ENCODE data around the gene AP5Z1. TPM values are rescaled to one million over a fixed set of nuclear protein-coding genes. Genes with fewer than 3 reads are reported as not detected.

Gene AP5Z1
- total RNA-seq, 4 donors from 2014 or later, result 25.7 to 37.3 (median 31.5) TPM

DNA sequence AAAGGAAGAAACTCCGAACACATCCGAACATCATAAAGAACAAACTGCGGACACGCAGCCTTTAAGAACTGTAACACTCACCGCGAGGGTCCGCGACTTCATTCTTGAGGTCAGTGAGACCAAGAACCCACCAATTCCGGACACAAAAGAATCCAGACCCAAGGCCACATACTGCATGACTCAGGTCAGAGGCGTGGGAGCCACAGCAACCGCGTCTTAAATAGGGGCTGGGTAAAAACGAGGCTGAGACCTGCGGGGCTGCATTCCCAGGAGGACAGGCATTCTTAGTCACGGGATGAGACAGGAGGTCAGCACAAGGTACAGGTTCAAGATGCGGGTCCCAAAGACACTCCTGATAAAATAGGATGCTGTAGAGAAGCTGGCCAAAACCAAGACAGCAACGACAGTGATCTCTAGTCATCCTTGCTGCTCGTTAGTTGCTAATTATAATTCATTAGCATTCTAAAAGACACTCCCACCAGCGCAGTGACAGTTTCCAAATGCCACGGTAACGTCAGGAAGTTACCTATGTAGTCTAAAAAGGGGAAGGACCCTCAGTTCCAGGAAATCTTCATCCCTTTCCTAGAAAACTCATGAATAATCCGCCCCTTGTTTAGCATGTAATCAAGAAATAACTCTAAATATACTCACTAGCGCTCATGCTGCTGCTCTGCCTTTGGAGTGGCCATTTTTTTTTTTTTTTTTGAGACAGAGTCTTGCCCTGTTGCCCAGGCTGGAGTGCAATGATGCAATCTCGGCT lies 19.3 kb downstream of the AP5Z1 start:
- DNase-seq (ENCODE audit: extremely low spot score), result no peak
- TF ChIP-seq POLR2A (IDR thresholded peaks at IDR 0.05; ENCODE audit: low read depth) (no peak), POLR2AphosphoS5 (IDR thresholded peaks at IDR 0.05) (peak in 1 of 2 donors; percentile 5)
- Histone ChIP-seq H3K27me3 (no peaks in the 10 kb centered on the region), H3K36me3 (peaks cover 12 to 46% (median 24%) of the 10 kb centered on the region in 4 donors), H3K9me3 (no peaks in the 10 kb centered on the region), H3K27ac (replicated peaks in 1 of 4) (no peak overlapping the region), H3K4me3 (no peak overlapping the region), H3K4me1 (peaks cover 8 to 36% (median 31%) of the 10 kb centered on the region in 4 donors)
- WGBS, result 87% methylated on average over 24 of the region's 24 CpGs
- intact Hi-C loops (cut with DNase I), result loop anchor here (5.0 kb wide), 1 partner anchor 293 kb away; no protein-coding TSS in a partner anchor

DNA sequence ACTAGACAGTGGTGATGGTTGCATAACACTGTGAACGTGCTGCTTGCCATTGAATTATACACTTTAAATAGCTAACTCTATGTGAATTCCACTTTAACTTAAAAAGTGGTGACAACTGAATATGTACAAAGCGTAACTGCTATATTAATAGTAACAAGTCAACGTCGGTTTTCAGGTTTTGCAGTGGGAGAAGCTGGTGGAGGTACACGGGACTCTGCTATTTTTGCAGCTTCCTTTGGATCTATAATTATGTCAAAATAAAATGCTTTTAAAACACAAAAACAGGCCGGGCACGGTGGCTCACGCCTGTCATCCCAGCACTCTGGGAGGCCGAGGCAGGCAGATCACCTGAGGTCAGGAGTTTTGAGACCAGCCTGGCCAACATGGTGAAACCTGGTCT lies 21.0 kb downstream of the AP5Z1 start:
- no peak for DNase-seq (ENCODE audit: extremely low spot score)
- no peaks in the 10 kb centered on the region for H3K9me3 ChIP-seq
- no peaks in the 10 kb centered on the region for H3K27me3 ChIP-seq
- 93% methylated on average over 9 of the region's 9 CpGs for WGBS
- H3K4me3 ChIP-seq, result no peak overlapping the region
- intact Hi-C loops (cut with DNase I), result loop anchor here (5.0 kb wide), 1 partner anchor 291 kb away; no protein-coding TSS in a partner anchor
- H3K36me3 ChIP-seq, result peaks cover 0 to 29% (median 7%) of the 10 kb centered on the region in 4 donors
- no peak overlapping the region for H3K27ac ChIP-seq (replicated peaks in 1 of 4)
- TF ChIP-seq EP300 (IDR thresholded peaks at IDR 0.05) (no peak), POLR2AphosphoS5 (IDR thresholded peaks at IDR 0.05) (no peak)
- TF ChIP-seq, protein P1, sequence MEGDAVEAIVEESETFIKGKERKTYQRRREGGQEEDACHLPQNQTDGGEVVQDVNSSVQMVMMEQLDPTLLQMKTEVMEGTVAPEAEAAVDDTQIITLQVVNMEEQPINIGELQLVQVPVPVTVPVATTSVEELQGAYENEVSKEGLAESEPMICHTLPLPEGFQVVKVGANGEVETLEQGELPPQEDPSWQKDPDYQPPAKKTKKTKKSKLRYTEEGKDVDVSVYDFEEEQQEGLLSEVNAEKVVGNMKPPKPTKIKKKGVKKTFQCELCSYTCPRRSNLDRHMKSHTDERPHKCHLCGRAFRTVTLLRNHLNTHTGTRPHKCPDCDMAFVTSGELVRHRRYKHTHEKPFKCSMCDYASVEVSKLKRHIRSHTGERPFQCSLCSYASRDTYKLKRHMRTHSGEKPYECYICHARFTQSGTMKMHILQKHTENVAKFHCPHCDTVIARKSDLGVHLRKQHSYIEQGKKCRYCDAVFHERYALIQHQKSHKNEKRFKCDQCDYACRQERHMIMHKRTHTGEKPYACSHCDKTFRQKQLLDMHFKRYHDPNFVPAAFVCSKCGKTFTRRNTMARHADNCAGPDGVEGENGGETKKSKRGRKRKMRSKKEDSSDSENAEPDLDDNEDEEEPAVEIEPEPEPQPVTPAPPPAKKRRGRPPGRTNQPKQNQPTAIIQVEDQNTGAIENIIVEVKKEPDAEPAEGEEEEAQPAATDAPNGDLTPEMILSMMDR (IDR thresholded peaks at IDR 0.05), result no peak
- peaks cover 10 to 40% (median 33%) of the 10 kb centered on the region in 4 donors for H3K4me1 ChIP-seq

DNA sequence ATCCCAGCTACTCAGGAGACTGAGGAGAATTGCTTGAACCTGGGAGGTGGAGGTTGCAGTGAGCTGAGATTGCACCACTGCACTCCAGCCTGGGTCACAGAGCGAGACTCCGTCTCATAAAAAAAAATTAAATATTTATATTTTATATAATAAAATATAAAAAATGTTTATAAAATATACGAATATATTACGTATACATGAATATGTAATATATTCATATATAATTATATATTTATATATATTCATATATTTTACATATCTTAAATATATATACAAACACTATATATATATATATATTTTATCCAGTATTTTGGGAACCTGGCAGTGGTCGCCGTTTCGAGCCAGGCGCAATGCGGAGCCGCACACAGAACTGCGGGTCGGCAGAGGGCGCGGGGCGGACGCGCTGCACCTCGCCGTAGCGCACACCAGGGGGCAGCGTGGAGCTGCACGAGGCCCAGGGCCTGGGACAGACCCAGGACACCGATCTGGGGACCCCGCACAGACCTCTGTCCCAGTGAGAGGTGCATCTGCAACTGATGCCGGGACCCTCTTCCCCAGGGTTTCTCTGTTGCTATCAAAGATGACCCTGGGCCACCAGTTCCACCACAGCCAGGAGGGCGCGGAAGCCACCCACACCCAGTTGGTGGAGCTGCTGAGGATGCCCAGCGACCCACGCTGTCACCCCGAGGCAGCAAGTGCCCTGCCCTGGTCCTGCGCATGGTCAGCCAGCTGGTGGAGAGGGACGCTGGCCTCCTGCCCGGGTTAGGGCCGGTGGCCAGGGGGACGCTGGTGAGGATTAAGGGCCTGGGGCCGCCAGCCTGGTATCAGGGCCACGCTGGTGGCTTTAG lies 22.7 kb downstream of the AP5Z1 start:
- no peak for DNase-seq (ENCODE audit: extremely low spot score)
- Histone ChIP-seq H3K27me3 (peaks cover 0 to 11% (median 0%) of the 10 kb centered on the region in 4 donors), H3K4me1 (peaks cover 10 to 24% (median 17%) of the 10 kb centered on the region in 4 donors), H3K27ac (replicated peaks in 1 of 4) (no peak overlapping the region), H3K36me3 (peaks cover 0 to 14% (median 3%) of the 10 kb centered on the region in 4 donors), H3K9me3 (no peaks in the 10 kb centered on the region), H3K4me3 (no peak overlapping the region)
- peak; percentile 12 to 21 for TF ChIP-seq POLR2AphosphoS5 (IDR thresholded peaks at IDR 0.05)
- TF ChIP-seq, protein P1 (IDR thresholded peaks at IDR 0.05), result peak; percentile 75 to 91 (median 83)
- TF ChIP-seq EP300 (IDR thresholded peaks at IDR 0.05), result no peak
- TF ChIP-seq POLR2A (IDR thresholded peaks at IDR 0.05; ENCODE audit: low read depth), result no peak
- WGBS, result 23% methylated on average over 25 of the region's 37 CpGs
- intact Hi-C loops (cut with DNase I), result loop anchor here (5.0 kb wide), 1 partner anchor 289 kb away; no protein-coding TSS in a partner anchor

DNA sequence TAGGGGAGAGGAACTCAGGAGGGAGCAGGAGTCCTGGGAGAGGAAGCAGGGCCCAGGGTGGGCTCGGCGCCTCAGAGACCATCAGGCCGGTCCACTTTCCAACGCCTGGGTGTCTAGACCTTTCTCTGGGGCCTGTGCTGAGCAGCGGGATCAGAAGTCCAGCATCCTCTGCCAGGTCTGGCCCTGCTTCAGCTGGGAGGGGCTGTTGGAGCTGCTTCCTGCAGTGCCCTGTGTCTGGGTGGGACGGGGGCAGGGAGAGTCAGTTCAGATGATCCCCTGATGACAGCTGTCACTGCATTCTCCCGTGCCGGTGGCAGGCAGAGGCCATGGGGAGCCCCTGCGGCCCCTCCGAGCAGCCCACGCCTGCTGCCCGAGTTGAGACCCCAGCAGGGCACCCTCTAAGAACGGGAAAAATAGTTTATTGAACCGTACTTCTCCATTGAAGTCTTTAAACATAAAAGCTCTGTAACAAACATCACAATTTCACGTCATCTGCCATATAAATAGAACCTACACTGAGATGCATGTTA lies 23.3 kb downstream of the AP5Z1 start:
- intact Hi-C loops (cut with DNase I), result loop anchor here (5.0 kb wide), 1 partner anchor 289 kb away; no protein-coding TSS in a partner anchor
- H3K27me3 ChIP-seq, result peaks cover 0 to 16% (median 0%) of the 10 kb centered on the region in 4 donors
- no peaks in the 10 kb centered on the region for H3K9me3 ChIP-seq
- H3K4me3 ChIP-seq, result no peak overlapping the region
- DNase-seq (ENCODE audit: extremely low spot score), result no peak
- TF ChIP-seq POLR2AphosphoS5 (IDR thresholded peaks at IDR 0.05), result no peak
- no peak for TF ChIP-seq POLR2A (IDR thresholded peaks at IDR 0.05; ENCODE audit: low read depth)
- no peak for TF ChIP-seq EP300 (IDR thresholded peaks at IDR 0.05)
- TF ChIP-seq, protein P1 (IDR thresholded peaks at IDR 0.05), result no peak
- WGBS, result 83% methylated on average over 15 of the region's 15 CpGs
- H3K36me3 ChIP-seq, result peaks cover 0 to 9% (median 3%) of the 10 kb centered on the region in 4 donors
- no peak overlapping the region for H3K27ac ChIP-seq (replicated peaks in 1 of 4)
- peaks cover 6 to 20% (median 13%) of the 10 kb centered on the region in 4 donors for H3K4me1 ChIP-seq

All from esophagus muscularis mucosa (tissue), 4 donors.